HepG2 (cell line): Measurements from ENCODE around the gene PRM2. TPM values are rescaled to one million over a fixed set of nuclear protein-coding genes. Genes with fewer than 3 reads are reported as not detected.
A peak's percentile ranks its signal among the peaks of the same experiment; 100 is the strongest.

Source experiments
- FOSL1 ChIP-seq: sonication (generic); formaldehyde crosslinking; IDR thresholded peaks from 2 replicates; pipeline ENCODE4 v1.9.0; 2021; ENCODE audit warnings: missing genetic modification reagents, borderline replicate concordance
- FOXC1 ChIP-seq: sonication (generic); formaldehyde crosslinking; IDR thresholded peaks from 2 replicates; pipeline ENCODE4 v1.8.0; 2022; ENCODE audit warnings: mild to moderate bottlenecking, missing genetic modification reagents, borderline replicate concordance
- HOXA5 ChIP-seq: sonication (generic); formaldehyde crosslinking; IDR thresholded peaks from 2 replicates; pipeline ENCODE4 v1.4.0; 2020; ENCODE audit warnings: missing genetic modification reagents
- MEF2D ChIP-seq: sonication (generic); formaldehyde crosslinking; IDR thresholded peaks from 2 replicates; pipeline ENCODE4 v1.5.1; 2020; ENCODE audit warnings: mild to moderate bottlenecking, missing genetic modification reagents
- PHB2 ChIP-seq: fragments of 450-650 bp; IDR thresholded peaks from 2 replicates; pipeline ENCODE4 v1.6.1; 2018; ENCODE audit not compliant: partially characterized antibody
- PHF8 ChIP-seq: sonication (generic); formaldehyde crosslinking; IDR thresholded peaks from 2 replicates; pipeline ENCODE4 v1.5.0; 2020; ENCODE audit warnings: missing genetic modification reagents
- RXRA ChIP-seq: sonication (generic); formaldehyde crosslinking; IDR thresholded peaks from 2 replicates; pipeline ENCODE4 v1.5.1; 2020; ENCODE audit warnings: missing genetic modification reagents
- SALL1 ChIP-seq: sonication (generic); formaldehyde crosslinking; IDR thresholded peaks from 2 replicates; pipeline ENCODE4 v1.8.0; 2022; ENCODE audit warnings: mild to moderate bottlenecking, missing genetic modification reagents
- SNRNP70 ChIP-seq: fragments of 200-400 bp; formaldehyde crosslinking; IDR thresholded peaks from 2 replicates; pipeline ENCODE4 v1.6.1; 2017; ENCODE audit warnings: mild to moderate bottlenecking, low read depth, low read length, moderate library complexity
- SP5 ChIP-seq: IDR thresholded peaks from 2 replicates; pipeline ENCODE4 v1.6.1; 2016; ENCODE audit warnings: low read depth, borderline replicate concordance
- SRSF1 ChIP-seq: fragments of 200-400 bp; formaldehyde crosslinking; optimal IDR thresholded peaks from 2 replicates; pipeline ENCODE3; 2017; ENCODE audit warnings: mild to moderate bottlenecking, low read depth, low read length, moderate library complexity
- ZNF326 ChIP-seq: sonication (generic); formaldehyde crosslinking; IDR thresholded peaks from 2 replicates; pipeline ENCODE4 v1.4.0; 2020; ENCODE audit warnings: missing genetic modification reagents, borderline replicate concordance
- ZNF883 ChIP-seq: sonication (generic); formaldehyde crosslinking; IDR thresholded peaks from 2 replicates; pipeline ENCODE4 v1.5.1; 2020; ENCODE audit warnings: mild to moderate bottlenecking, missing genetic modification reagents; ENCODE audit errors: not compliant biosample characterization
- polyA plus RNA-seq, 8 experiments: library from polyadenylated mRNA; depleted of rRNA in 3 of 8; stranded (reverse) in 7 of 8; unstranded in 1 of 8; fragments of >200 nt; fragmentation: Illumina TruSeq in 4 of 8; extraction: Trizol in 4 of 8; gene quantifications; 2 replicates each; pipeline versions ENCODE4 v1.2.1 to v1.2.3, GENCODE V29; 2011 to 2016; ENCODE audit warnings: low read depth in 4 of 8, missing spikeins in 1 of 8, mixed read lengths in 1 of 8; ENCODE audit not compliant: insufficient read depth in 1 of 8
- total RNA-seq, 5 experiments: library from RNA; depleted of rRNA; stranded (reverse); fragments of >200 nt; fragmentation: Illumina TruSeq; extraction: Trizol; gene quantifications; 2 replicates each; pipeline ENCODE4 v1.2.3, GENCODE V29; 2016; ENCODE audit warnings: low read depth in 1 of 5
- TF ChIP-seq, protein P1 (sequence below): IDR thresholded peaks from 2 replicates; pipeline ENCODE4 v1.6.1; 2018; ENCODE audit warnings: missing genetic modification reagents, mild to moderate bottlenecking, missing compliant biosample characterization
- TF ChIP-seq, protein P2 (sequence below): sonication (generic); formaldehyde crosslinking; IDR thresholded peaks from 2 replicates; pipeline ENCODE4 v1.5.0; 2020; ENCODE audit warnings: missing genetic modification reagents, mild to moderate bottlenecking, borderline replicate concordance
- TF ChIP-seq, protein P3 (sequence below), 2 experiments: sonication (generic) in 1 of 2; formaldehyde crosslinking in 1 of 2; IDR thresholded peaks; 2 replicates each; pipeline versions ENCODE4 v1.4.0 to v1.6.1; 2018 to 2020; ENCODE audit warnings: missing genetic modification reagents in 2 of 2, borderline replicate concordance in 1 of 2, low read depth in 1 of 2, mild to moderate bottlenecking in 1 of 2, missing biosample characterization in 1 of 2
- TF ChIP-seq, protein P4 (sequence below): IDR thresholded peaks from 2 replicates; pipeline ENCODE4 v1.6.1; 2016; ENCODE audit warnings: missing compliant biosample characterization, missing genetic modification reagents, borderline replicate concordance
- TF ChIP-seq, protein P5 (sequence below): IDR thresholded peaks from 2 replicates; pipeline ENCODE4 v1.6.1; 2016; ENCODE audit warnings: low read depth, missing genetic modification reagents, missing compliant biosample characterization

Gene PRM2
- total and polyA plus RNA-seq, 2 of the 13 experiments (the other 11 are each of a cell fraction or from before 2014, with no cell fraction given): 0.54 TPM; not detected in 1

DNA sequence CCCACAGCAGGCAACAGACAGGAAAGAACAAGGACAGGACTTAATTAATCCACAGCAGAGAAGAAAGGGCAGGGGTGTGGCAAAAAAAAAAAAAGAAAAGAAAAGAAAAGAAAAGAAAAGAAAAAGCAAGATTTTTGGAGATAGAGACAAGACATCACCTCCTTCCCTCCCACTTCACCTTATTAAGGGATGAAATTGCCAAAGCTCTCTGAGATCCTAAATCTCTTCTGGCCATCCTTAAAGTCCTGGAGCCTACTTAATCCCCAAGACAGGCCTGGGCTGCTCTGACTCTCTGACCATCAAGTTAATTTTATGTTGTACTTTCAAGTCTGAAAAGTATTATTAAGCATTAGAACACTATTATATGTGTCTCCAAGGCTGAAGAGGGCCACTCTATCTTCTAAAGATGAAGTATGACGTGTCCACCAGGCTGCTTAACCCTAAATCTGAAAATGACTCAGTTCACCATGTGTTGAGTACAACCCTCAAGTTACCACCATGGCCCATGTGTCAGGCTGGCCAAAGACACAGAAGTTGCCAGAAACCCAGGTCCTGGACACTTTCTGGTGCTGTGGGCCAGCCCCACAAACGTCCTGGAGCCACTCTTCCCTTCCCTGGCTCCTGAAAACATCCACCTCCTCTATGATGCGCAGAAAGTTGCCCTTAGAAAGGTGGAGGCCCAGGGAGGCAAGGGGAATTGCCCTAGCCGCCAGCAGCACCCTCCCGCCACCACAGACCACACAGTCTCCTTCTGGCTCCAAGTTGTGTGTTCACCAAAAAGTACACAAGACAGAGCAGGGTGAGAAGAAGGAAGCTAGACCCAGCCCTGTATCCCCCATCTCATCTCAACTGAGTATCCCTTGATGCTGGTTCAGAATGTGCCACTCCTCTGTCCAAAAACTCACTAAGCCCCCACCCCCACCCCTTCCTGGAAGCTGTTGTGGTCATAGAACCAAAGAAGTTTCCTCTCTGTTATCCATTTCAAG is 23.0 kb downstream of the PRM2 start (continued):
- TF ChIP-seq SALL1 (CRISPR knock-in tag): peak; percentile 49; the same call in 1 of the 2 replicates
- 0 out of 2 replicates have a peak, but pooled peaks have one; percentile 17 for TF ChIP-seq FOXC1 (CRISPR knock-in tag)
- TF ChIP-seq, protein P1, sequence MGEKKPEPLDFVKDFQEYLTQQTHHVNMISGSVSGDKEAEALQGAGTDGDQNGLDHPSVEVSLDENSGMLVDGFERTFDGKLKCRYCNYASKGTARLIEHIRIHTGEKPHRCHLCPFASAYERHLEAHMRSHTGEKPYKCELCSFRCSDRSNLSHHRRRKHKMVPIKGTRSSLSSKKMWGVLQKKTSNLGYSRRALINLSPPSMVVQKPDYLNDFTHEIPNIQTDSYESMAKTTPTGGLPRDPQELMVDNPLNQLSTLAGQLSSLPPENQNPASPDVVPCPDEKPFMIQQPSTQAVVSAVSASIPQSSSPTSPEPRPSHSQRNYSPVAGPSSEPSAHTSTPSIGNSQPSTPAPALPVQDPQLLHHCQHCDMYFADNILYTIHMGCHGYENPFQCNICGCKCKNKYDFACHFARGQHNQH (CRISPR knock-in tag): no peak
- TF ChIP-seq, protein P2, sequence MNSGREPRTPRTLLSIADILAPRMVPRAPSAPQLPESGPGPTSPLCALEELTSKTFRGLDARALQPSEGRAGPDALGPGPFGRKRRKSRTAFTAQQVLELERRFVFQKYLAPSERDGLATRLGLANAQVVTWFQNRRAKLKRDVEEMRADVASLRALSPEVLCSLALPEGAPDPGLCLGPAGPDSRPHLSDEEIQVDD: no peak
- TF ChIP-seq, protein P3, sequence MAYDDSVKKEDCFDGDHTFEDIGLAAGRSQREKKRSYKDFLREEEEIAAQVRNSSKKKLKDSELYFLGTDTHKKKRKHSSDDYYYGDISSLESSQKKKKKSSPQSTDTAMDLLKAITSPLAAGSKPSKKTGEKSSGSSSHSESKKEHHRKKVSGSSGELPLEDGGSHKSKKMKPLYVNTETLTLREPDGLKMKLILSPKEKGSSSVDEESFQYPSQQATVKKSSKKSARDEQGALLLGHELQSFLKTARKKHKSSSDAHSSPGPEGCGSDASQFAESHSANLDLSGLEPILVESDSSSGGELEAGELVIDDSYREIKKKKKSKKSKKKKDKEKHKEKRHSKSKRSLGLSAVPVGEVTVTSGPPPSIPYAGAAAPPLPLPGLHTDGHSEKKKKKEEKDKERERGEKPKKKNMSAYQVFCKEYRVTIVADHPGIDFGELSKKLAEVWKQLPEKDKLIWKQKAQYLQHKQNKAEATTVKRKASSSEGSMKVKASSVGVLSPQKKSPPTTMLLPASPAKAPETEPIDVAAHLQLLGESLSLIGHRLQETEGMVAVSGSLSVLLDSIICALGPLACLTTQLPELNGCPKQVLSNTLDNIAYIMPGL (CRISPR knock-in tag; IDR thresholded peaks at IDR 0.05; ENCODE audit: borderline replicate concordance in 1 of 2, low read depth in 1 of 2): no peak
- peak; percentile 52 for TF ChIP-seq ZNF883 (CRISPR knock-in tag)
- TF ChIP-seq FOSL1 (CRISPR knock-in tag): no peak
- no peak for TF ChIP-seq SRSF1
- no peak for TF ChIP-seq RXRA (CRISPR knock-in tag)
- no peak for TF ChIP-seq ZNF326 (CRISPR knock-in tag)
- TF ChIP-seq SNRNP70: no peak
- TF ChIP-seq HOXA5: no peak
- no peak for TF ChIP-seq PHB2
- TF ChIP-seq, protein P4, sequence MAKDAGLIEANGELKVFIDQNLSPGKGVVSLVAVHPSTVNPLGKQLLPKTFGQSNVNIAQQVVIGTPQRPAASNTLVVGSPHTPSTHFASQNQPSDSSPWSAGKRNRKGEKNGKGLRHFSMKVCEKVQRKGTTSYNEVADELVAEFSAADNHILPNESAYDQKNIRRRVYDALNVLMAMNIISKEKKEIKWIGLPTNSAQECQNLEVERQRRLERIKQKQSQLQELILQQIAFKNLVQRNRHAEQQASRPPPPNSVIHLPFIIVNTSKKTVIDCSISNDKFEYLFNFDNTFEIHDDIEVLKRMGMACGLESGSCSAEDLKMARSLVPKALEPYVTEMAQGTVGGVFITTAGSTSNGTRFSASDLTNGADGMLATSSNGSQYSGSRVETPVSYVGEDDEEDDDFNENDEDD (CRISPR knock-in tag): no peak
- TF ChIP-seq PHF8 (CRISPR knock-in tag): no peak
- no peak for TF ChIP-seq SP5
- TF ChIP-seq, protein P5, sequence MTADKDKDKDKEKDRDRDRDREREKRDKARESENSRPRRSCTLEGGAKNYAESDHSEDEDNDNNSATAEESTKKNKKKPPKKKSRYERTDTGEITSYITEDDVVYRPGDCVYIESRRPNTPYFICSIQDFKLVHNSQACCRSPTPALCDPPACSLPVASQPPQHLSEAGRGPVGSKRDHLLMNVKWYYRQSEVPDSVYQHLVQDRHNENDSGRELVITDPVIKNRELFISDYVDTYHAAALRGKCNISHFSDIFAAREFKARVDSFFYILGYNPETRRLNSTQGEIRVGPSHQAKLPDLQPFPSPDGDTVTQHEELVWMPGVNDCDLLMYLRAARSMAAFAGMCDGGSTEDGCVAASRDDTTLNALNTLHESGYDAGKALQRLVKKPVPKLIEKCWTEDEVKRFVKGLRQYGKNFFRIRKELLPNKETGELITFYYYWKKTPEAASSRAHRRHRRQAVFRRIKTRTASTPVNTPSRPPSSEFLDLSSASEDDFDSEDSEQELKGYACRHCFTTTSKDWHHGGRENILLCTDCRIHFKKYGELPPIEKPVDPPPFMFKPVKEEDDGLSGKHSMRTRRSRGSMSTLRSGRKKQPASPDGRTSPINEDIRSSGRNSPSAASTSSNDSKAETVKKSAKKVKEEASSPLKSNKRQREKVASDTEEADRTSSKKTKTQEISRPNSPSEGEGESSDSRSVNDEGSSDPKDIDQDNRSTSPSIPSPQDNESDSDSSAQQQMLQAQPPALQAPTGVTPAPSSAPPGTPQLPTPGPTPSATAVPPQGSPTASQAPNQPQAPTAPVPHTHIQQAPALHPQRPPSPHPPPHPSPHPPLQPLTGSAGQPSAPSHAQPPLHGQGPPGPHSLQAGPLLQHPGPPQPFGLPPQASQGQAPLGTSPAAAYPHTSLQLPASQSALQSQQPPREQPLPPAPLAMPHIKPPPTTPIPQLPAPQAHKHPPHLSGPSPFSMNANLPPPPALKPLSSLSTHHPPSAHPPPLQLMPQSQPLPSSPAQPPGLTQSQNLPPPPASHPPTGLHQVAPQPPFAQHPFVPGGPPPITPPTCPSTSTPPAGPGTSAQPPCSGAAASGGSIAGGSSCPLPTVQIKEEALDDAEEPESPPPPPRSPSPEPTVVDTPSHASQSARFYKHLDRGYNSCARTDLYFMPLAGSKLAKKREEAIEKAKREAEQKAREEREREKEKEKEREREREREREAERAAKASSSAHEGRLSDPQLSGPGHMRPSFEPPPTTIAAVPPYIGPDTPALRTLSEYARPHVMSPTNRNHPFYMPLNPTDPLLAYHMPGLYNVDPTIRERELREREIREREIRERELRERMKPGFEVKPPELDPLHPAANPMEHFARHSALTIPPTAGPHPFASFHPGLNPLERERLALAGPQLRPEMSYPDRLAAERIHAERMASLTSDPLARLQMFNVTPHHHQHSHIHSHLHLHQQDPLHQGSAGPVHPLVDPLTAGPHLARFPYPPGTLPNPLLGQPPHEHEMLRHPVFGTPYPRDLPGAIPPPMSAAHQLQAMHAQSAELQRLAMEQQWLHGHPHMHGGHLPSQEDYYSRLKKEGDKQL (CRISPR knock-in tag): no peak
- TF ChIP-seq MEF2D (CRISPR knock-in tag): peak; percentile 24; the same call in 1 of the 2 replicates
